ENCODE data around the gene PTCH2.
"Not testable (repeated sequence)": the region's sequence is repeated elsewhere in the genome, so short reads cannot be mapped to it uniquely, and the experiment has no call there.

The PTCH2 gene

DNA sequence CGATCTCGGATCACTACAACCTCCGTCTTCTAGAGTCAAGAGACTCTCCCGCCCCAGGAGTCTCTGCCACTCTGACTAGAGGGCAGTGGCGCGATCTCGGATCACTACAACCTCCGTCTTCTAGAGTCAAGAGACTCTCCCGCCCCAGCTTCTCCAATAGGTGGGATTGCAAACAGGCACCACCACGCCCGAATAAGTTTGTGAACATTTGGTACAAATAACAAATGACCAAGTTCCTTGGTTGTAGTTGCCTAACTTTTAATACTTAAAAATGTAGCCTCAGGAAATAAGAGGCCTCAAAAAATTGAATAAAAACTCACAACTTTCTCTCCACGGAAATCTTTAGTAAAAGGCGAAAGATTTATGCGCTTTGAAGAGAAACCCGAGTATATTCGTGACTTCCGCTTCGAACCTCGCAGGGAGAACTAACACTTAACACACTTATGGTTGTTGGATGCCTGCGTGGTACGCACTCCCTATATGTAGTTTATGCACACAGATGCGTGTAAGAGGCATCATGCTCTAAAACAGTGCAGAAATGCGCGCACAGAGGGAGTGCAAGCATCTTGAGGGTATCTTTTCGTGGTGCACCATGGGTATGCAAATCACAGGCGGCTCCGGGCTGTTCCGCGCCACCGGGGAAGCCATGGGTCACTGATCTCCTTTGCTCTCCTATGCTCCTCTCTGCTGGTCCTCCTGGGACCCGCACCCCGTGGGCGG lies 23.3 kb downstream of the PTCH2 start:
- DNase-seq (ENCODE audit: low read depth): peak; percentile 58

- no peak for DNase-seq (ENCODE audit: low read depth)
These were observed 23.9 kb downstream of the PTCH2 start for GRCh38 chr1:44819196-44819607.

GRCh38 chr1:44817771-44818495 lies 25.1 kb downstream of the PTCH2 start:
- DNase-seq (ENCODE audit: low read depth): no peak

GRCh38 chr1:44817307-44817706 lies 25.7 kb downstream of the PTCH2 start:
- DNase-seq (ENCODE audit: low read depth): no peak

- DNase-seq (ENCODE audit: low read depth): not testable (repeated sequence)
These were observed 27.1 kb downstream of the PTCH2 start for GRCh38 chr1:44815926-44816325.

GRCh38 chr1:44812822-44813543 lies 30.1 kb downstream of the PTCH2 start:
- DNase-seq (ENCODE audit: low read depth): no peak

DNA sequence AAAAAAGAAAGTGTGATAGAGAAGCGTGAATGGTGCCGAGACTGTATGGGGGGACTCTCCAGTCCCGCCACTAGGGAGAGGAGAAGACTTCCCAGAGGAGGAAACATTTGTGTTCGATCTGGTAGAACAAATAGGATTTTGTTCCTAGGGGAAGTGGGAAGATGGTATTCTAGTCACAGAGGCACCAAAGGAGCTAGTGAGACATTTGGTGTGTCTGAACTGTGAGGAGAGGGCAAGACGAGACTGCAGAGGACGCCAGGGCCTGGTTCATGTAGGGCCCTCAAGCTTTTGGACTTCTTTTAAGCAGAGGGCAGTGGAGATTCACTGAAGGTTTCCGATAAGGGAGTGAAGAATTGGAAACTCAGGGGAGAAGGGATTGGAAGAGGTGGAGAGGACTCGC lies 31.8 kb downstream of the PTCH2 start:
- DNase-seq (ENCODE audit: low read depth): no peak

- not testable (repeated sequence) for DNase-seq (ENCODE audit: low read depth)
These were observed 32.3 kb downstream of the PTCH2 start for GRCh38 chr1:44810762-44811105.

DNA sequence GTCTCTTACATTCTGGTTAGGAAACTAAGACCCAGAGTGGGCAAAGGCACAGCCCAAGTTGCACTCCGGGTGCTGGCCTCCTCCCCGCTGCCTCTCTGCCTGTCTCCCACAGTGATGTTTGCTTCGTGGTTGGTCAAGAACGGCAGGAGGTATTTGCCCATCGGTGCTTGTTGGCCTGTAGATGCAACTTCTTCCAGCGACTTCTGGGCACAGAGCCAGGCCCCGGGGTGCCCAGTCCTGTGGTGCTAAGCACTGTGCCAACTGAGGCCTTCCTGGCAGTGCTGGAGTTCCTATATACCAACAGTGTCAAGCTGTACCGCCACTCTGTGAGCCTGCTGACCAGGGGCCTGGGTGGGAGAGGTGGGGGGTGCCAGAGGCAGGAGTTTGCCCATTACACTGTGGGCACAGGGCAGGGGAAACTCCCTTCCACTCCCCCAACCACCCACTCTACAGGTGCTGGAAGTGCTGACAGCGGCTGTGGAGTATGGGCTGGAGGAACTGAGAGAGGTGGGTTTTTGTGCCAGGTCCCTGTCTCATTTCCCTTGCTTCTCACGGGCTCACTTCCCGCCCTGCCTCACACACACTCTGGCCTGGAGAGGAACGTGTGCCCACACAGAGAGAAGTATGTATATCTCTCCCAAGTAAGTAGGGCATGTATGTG lies 32.8 kb downstream of the PTCH2 start:
- peak; percentile 40 for DNase-seq (ENCODE audit: low read depth)

DNA sequence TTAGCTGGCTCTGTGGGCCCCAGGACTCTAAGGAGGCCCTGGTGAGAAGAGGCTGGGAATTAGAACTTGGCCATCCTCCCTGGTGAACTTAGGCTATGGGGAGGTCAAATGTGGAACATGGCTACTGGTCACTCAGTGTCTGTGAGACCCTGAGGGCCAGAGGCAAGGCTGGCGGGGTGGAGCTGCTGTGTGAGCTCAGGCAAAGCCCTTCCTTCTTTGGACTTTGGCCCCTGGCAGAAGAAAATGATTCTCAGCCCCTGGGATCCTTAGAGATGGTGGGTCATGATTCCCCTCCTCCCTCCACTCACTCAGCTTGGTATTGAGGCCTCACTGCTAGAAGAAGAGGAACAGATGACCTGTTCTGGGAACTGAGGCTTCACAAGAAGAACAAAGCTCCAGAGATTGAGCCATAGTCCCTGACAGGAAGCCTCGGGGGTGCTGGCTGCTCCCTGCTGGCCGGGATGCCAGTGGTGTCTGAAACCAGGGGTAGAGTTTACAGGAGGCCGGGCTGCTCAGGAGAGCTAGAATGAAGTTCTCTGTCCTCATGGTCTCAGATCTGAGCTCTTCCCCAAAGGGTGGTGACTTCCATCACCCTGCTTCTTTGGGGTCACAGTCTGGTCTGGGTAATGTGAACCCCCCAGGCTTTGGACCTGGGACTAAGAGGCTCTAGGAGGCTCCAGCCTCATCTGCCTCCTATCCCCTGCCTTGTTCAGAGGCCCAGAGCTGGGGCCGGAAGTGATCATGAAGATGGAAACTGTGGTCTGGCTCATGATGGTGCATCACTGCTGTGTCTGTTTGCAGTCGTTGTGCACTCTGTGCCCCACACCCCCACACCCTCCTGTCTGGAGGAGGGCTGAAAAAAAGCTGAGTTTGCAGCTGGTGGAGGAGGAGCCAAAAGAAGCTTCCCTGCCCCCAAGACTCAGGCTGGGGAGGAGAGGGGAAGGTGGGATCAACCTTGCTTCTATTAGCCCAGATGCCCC lies 33.8 kb downstream of the PTCH2 start:
- peak; percentile 89 for DNase-seq (ENCODE audit: low read depth)

DNA sequence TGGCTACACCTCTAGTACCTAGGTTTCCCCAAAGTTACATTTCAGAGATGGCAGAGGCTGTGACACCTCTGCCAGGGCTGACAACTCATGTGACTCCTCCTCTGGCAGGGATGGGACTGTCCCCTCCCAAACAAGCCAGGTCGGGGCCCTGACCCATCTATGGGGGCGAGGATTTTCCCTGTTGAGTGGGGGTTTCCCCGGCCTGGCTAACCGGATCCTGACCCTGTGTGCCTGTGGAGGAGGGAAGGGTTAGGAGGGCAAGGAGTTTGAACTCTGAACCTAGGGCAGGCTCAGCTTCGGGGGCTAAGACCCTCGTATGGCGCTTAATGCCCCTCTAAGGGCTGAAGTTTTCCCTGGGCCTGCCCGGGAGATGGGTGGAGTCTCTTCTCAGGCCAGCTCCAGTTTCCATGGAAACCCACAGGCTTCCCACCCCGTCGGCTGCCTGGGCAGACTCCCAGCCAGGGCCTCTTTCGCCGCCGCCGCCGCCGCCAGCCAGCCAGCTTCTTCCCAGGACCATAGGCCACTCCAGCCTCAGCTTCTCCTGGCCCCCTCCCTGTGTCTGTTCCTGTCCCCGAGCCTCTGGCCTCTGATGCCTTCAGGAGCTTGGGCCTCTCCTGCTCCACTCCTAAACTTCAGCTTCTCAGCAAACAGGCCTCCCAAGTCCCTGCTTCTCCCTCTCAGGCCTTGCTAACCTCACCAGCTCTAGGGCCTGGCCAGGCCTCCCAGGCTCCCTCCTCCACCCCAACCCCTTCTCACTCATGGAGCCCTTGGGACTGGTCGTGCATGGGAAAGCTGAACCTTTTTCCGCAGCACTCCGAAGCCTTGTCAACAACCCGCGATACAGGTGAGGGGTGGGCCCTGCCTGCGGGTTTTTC lies 34.8 kb downstream of the PTCH2 start, which contains the start of gene BTBD19:
Gene BTBD19 (plus strand): TSS at position 461 of the 875 bp plus-strand sequence. CDS start 298 bp downstream, at position 759.
- peak; percentile 78 for DNase-seq (ENCODE audit: low read depth)

GRCh38 chr1:44807364-44808062 lies 35.5 kb downstream of the PTCH2 start:
- peak; percentile 82 for DNase-seq (ENCODE audit: low read depth)

DNA sequence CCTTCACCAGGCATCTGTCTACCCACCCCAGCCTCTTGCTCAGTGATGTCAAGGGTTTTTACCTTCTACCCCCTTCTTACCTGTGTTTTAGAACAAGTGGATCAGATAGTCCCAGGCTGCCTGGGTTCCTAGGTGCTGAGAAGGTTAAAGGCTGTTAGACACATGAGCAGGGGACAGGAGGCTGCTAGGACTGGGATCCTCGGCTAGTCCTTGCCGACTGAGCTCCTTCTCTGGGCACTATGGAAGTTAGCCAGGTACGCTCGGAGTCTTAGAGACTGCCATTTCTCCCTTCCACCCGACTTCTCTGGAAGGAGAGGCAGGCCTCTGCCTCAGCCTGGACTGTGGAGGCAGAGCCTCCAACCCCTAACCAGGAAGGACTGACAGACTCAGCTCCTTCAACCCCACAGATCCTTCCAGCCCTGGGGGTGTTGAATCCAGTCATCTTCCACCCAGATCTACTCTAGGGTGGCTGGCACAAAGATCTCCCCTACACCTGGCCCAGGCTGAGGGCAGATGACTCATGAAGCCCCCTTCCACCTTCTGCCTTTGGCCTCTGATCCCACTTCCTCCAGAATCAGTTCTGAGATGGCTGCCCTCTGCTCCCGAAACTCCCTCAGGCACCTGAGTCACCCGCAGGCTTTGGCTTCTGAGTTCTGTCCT lies 36.2 kb downstream of the PTCH2 start, which contains the start of gene DYNLT4:
Gene DYNLT4 (minus strand): TSS at position 648 of the 660 bp plus-strand sequence. CDS start 683 bp downstream, outside the sequence.
- DNase-seq (ENCODE audit: low read depth): no peak

- no peak for DNase-seq (ENCODE audit: low read depth)
These were observed 36.9 kb downstream of the PTCH2 start for GRCh38 chr1:44806025-44806703.

GRCh38 chr1:44805311-44806024 lies 37.6 kb downstream of the PTCH2 start:
- DNase-seq (ENCODE audit: low read depth): no peak

DNA sequence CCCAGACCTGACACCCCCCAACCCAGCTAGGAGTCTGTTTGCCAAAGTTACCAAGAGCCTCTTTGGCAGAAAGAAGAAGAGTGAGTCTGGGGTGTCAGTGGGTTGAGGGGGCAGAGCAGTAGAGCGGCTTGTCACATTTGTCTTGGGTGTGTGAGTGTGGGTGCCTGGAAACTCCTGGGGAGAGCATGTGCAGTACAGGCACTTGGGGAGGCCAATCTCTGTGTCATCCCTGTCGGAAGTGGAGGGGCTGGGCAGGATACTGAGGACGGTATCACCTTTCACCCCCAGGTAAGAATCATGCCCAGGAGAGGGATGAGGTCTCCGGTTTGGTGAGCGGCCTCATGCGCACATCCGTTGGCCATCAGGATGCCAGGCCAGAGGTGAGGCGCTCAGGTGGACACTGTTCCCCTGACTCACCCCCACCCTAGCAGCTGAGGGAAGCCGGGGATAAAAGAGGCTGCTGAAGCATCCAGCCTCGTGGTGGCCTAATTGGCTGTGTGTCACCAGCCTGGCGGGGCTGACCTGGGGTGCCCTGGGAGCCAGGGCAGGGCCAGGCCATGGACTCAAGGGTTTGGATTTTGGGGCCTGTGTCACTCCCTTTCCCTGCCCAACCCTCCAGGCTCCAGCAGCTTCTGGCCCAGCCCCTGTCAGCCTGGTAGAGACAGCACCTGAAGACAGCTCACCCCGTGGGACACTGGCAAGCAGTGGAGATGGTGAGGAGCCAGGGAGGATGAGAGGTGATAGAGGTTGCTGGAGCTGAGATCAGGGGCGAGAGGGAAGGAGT lies 39.5 kb downstream of the PTCH2 start:
- DNase-seq (ENCODE audit: low read depth): no peak

DNA sequence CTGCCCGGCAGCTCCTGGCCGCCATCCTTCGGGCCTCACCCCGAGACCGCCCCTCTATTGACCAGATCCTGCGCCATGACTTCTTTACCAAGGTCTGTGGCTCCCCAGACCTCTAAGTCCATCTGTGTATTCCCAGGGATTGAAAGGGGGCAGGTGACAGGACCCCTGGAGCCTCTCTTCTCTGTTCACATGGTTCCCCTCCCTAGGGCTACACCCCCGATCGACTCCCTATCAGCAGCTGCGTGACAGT lies 40.1 kb downstream of the PTCH2 start:
- DNase-seq (ENCODE audit: low read depth): no peak

All from stimulated activated CD4-positive, alpha-beta T cell treated with anti-CD3 and anti-CD28 coated beads, Interleukin-2, amount 100 ng/mL, for 4 hours (primary cell).